Lower lobe of right lung (tissue), 2 donors: ENCODE results near the gene CCDC89. TPM values are rescaled to one million over a fixed set of nuclear protein-coding genes. Genes with fewer than 3 reads are reported as not detected.
A peak's percentile ranks its signal among the peaks of the same experiment; 100 is the strongest.

ENCODE experiments used
- ATAC-seq, 2 donors: fragments of 200-7000 bp; cut with Tn5 transposase; one replicate each; pipeline ENCODE4 v1.9.1; 2020 to 2022; ENCODE audit warnings: mild to moderate bottlenecking in 2 of 2, moderate library complexity in 2 of 2
- DNase-seq: peaks from one replicate; pipeline ENCODE4 v3.0.0-alpha.2; 2020
- H3K27ac ChIP-seq: fragments of 200-600 bp; one replicate; pipeline ENCODE4 v1.8.0; 2022
- H3K27me3 ChIP-seq: fragments of 200-600 bp; one replicate; pipeline ENCODE4 v1.8.0; 2022; ENCODE audit warnings: low read depth
- H3K36me3 ChIP-seq: fragments of 200-600 bp; one replicate; pipeline ENCODE4 v1.8.0; 2022; ENCODE audit warnings: mild to moderate bottlenecking
- H3K4me1 ChIP-seq: fragments of 200-600 bp; one replicate; pipeline ENCODE4 v1.8.0; 2022
- H3K4me3 ChIP-seq: fragments of 200-600 bp; one replicate; pipeline ENCODE4 v1.8.0; 2022; ENCODE audit warnings: mild to moderate bottlenecking
- H3K9me3 ChIP-seq: fragments of 200-600 bp; one replicate; pipeline ENCODE4 v1.8.0; 2022
- CTCF ChIP-seq: fragments of 200-600 bp; IDR thresholded peaks from one replicate; pipeline ENCODE4 v1.8.0; 2022; ENCODE audit warnings: antibody characterized with exemption, mild to moderate bottlenecking
- intact Hi-C: fragments of 100-400 bp; cut with DNase I; formaldehyde crosslinking; loops from one replicate; pipeline ENCODE4 v1.11.0; 2022
- long read RNA-seq: library from polyadenylated mRNA; unstranded; transcript quantifications from one replicate; pipeline ENCODE4 v2.0.0, GENCODE V29; 2021
- total RNA-seq: library from RNA; stranded (reverse); fragmentation: NEBNext Ultra II Directional; extraction: Animal tissue kit (Norgen Biotek cat#: 25700); gene quantifications from one replicate; pipeline ENCODE4 v1.2.1, GENCODE V29; 2021
- donor health status: DM: no; HTN: yes; CAD: no; lungs with severe emphysema.

The CCDC89 gene
- total RNA-seq, result 1.6 TPM
- long read RNA-seq, partial matches to known transcripts, result 0 of 1 reads
- long read RNA-seq, other reads (novel, unspliced or antisense), result 0 of 1 reads

- H3K27me3 ChIP-seq, result no peaks in the 10 kb centered on the region
- peak within 1 kb of the TSS; percentile 50 for H3K27ac ChIP-seq
- H3K4me1 ChIP-seq, result peaks cover 14% of the 10 kb centered on the region
- ATAC-seq (peak; percentile 78 to 80), DNase-seq (peak; percentile 54)
- no peaks in the 10 kb centered on the region for H3K9me3 ChIP-seq
- no peak for TF ChIP-seq CTCF
- H3K36me3 ChIP-seq, result no peaks in the 10 kb centered on the region
- peak within 1 kb of the TSS; percentile 40 for H3K4me3 ChIP-seq
- intact Hi-C loops, result no loop called here
These were observed at the start of gene CCDC89 for GRCh38 chr11:85685820-85686459. TSS of gene CCDC89 (minus strand) at chr11:85686195. CDS start at chr11:85686130, 65 bp downstream.

GRCh38 chr11:85732965-85733364, 47.0 kb upstream of the CCDC89 start:
- Histone ChIP-seq H3K27me3 (no peaks in the 10 kb centered on the region), H3K36me3 (no peaks in the 10 kb centered on the region), H3K4me3 (no peak overlapping the region), H3K27ac (no peak overlapping the region), H3K4me1 (no peaks in the 10 kb centered on the region), H3K9me3 (no peaks in the 10 kb centered on the region)
- DNase-seq, result no peak
- intact Hi-C loops, result no loop called here
- ATAC-seq, result no peak
- TF ChIP-seq CTCF, result no peak

GRCh38 chr11:85726381-85726780, 40.4 kb upstream of the CCDC89 start:
- no peak for TF ChIP-seq CTCF
- DNase-seq (no peak), ATAC-seq (no peak)
- Histone ChIP-seq H3K27ac (no peak overlapping the region), H3K36me3 (no peaks in the 10 kb centered on the region), H3K4me1 (no peaks in the 10 kb centered on the region), H3K27me3 (no peaks in the 10 kb centered on the region), H3K9me3 (no peaks in the 10 kb centered on the region), H3K4me3 (no peak overlapping the region)
- intact Hi-C loops, result no loop called here

- no peaks in the 10 kb centered on the region for H3K36me3 ChIP-seq
- no peak for TF ChIP-seq CTCF
- no peaks in the 10 kb centered on the region for H3K4me1 ChIP-seq
- H3K27ac ChIP-seq, result no peak overlapping the region
- DNase-seq (no peak), ATAC-seq (peak in 1 of 2 donors; percentile 54)
- H3K27me3 ChIP-seq, result no peaks in the 10 kb centered on the region
- H3K9me3 ChIP-seq, result no peaks in the 10 kb centered on the region
- no peak overlapping the region for H3K4me3 ChIP-seq
- intact Hi-C loops, result no loop called here
These were observed 39.7 kb upstream of the CCDC89 start for GRCh38 chr11:85725510-85726258.

- no peak for TF ChIP-seq CTCF
- ATAC-seq (no peak), DNase-seq (no peak)
- Histone ChIP-seq H3K36me3 (no peaks in the 10 kb centered on the region), H3K9me3 (no peaks in the 10 kb centered on the region), H3K27me3 (no peaks in the 10 kb centered on the region), H3K4me3 (no peak overlapping the region), H3K4me1 (no peaks in the 10 kb centered on the region), H3K27ac (no peak overlapping the region)
- intact Hi-C loops, result no loop called here
These were observed 38.9 kb upstream of the CCDC89 start for GRCh38 chr11:85724748-85725465.
